IPS-NIHi11 (cell line): ENCODE measurements around the gene LGI4.

ENCODE experiments used
- DNase-seq: peaks from one replicate; pipeline ENCODE4 v3.0.0; 2012; ENCODE audit warnings: mixed read lengths, low spot score

Gene LGI4

DNA sequence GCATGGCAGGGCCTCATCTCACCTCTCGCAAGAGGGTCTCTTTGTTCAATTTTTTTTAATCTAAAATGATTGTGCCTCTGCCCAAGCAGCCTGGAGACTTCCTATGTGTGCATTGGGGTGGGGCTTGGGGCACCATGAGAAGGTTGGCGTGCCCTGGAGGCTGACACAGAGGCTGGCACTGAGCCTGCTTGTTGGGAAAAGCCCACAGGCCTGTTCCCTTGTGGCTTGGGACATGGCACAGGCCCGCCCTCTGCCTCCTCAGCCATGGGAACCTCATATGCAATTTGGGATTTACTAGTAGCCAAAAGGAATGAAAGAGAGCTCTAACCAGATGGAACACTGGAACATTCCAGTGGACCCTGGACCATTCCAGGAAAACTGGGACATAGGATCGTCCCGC, 11.3 kb downstream of the LGI4 start:
- no peak for DNase-seq

DNA sequence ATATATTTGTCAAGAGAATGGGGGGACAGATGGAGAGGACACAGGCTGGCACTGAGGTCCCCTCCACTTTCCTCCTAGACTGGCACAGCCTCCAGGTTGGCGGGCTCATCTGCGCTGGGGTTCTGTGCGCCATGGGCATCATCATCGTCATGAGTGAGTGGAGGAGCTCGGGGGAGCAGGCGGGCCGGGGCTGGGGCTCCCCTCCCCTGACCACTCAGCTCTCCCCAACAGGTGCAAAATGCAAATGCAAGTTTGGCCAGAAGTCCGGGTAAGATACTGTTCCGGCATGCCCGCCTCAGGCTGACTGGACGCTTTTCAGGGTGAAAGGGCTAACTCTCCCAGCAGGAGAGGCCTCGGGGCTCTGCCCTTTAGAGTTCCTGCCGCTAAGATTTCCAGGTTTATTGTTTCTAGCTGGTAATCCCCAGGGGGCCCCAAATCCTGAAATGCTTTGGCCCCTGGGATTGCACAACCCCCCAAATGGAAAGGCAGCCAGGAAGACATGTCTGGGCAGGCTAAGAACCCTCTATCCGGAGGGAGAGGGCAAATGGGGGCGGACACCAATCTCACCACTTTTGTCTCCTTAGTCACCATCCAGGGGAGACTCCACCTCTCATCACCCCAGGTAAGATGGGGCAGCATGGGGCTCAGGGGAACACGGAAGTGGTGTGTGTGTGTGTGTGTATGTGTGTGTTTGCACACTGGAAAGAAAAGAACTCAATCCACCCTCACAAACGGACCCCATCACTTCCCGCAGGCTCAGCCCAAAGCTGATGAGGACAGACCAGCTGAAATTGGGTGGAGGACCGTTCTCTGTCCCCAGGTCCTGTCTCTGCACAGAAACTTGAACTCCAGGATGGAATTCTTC, 11.9 kb downstream of the LGI4 start:
- no peak for DNase-seq

DNA sequence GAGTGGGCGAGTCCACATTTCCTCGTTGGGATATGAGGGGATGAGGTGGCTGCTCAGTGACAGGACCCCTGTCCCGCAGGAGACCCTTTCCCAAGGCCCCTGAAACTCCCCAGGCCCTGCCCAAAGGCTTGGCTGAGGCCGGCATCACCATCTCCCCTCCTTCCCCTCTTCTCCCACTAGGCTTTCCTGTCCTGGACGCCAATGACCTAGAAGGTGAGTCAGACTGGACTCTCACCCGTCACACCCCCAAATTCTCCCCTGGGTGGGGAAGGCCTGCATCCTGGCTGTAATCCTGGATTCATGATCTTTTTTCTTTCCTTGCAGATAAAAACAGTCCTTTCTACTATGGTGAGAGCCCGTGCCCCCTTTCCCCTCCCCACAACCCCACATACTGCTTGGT, 14.0 kb downstream of the LGI4 start:
- DNase-seq: no peak

DNA sequence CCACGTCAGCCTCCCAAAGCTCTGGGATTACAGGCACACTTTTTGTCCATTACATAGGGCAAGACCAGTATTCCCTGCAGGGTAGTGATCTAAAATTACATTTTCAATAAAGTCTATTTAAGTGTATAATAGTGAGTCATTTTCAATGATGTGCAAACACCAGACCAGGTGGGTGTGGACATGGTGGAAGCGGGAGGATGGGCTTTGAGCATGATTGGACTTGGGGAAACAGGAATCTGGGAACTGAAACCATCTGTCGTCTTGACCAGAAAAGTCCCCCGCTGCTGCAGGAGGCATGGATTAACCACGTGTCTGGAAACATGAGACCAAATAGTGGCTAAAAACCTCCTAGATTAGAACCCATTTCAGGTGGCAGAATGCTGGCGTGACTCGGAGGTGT, 14.4 kb downstream of the LGI4 start:
- no peak for DNase-seq

DNA sequence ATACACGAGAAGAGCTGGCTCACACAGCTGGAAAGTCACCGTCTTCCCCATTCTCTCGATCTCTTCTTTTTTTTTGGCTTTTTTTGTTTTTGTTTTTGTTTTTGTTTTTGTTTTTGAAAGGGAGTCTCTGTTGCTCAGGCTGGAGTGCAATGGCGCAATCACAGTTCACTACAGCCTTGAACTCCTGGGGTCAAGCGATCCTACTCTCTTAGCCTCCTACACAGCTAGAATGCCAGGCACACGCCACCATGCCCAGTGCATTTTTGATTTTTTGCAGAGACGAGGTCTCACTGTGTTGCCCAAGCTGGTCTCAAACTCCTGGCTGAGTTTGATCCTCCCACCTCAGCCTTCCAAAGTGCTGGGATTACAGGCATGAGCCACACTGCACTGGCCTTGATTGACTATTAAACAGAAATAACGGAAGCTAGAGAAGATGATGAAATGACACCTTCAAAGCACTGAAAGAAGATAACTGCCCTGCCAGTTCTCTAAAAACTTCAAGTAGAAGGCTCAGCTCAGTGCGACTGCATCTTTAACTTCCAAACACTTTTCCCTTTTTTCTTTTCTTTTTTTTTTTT, 15.2 kb downstream of the LGI4 start:
- no peak for DNase-seq

DNA sequence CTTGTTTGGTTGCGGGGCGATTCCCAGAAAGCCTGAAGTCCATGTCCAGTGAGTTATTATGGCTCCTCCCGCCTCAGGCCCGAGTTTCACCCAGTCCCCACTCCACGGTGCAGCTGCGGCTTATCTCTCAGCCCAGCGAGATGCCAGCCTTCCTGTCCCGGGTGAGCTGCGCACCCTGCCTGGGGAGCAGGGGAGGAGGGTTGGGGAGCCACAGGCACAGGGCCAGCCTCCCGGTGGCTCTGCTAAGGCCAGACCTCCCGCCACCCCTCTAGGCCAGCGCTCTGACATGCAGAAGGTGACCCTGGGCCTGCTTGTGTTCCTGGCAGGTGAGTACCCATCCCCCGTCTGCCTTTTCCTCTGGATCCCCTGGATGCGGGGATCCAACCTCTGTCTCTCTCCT, 15.8 kb downstream of the LGI4 start:
- no peak for DNase-seq

DNA sequence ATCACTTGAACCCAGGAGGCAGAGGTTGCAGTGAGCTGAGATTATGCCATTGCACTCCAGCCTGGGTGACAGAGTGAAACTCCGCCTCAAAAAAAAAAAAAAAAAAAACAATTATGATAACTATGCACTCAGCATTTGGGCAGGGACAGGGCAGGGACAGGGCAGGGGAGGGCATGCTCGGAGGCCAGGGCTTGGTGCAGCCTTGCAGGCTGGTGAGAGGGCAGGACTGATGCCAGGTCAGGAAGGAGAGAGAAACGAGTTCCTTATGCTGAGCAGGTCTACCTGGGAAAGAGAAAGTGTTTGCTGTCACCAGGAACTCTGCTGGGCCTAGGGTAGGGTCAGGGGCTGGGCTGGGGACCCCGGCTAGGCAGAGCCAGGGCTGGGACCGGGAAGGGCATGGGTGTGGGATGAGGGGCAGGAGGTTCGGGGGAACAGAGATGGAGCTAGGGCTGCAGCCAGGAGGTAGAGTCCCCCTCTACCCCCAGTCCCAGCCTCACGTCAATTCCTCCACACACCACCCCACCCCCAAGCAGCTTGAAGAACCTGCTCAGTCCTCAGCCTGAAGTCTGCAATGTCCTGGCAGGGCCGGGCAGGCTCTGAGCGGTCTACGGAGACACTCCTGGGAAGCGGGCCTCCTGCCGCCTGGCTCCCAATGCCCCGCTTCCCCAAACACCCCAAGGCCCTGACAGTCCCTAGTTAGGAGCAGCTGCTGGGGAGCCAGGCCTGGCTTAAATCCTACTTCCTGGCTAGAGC, 16.4 kb downstream of the LGI4 start:
- DNase-seq: no peak

DNA sequence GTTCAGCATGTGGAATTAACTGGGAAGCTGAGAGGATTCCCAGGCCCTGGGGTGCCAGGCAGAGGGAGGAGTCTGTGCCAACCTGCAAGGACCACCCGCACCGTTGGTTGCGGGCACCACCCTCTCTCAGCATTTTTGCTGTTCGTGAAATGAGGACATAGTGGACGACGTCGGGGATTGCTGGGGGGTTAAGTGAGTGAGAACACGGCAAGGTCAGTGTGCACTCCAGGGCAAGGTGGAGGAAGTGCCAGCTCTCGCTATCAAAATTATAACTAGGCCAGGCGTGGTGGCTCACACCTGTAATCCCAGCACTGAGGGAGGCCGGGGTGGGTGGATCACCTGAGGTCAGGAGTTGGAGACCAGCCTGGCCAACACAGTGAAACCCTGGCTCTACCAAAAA, 17.1 kb downstream of the LGI4 start:
- DNase-seq: no peak

DNA sequence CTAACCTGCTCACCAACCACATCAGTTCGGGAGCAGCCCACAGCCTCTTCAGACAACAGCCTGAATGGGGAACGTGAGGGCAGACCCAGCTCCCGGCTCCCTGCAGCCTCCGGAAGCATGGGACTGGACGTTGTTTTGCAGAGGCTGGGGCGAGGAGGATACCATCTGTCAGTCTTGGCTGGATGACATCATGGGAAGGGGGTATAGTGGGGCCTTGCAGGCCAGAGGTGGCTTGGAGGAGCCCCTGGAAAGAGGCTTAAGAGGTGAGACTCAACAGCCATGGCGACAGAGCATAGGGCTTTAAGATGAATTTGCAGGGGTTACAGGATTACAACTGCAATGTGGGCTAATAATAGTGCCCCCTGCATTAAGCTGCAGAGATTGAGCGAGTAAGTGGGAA, 17.7 kb downstream of the LGI4 start:
- no peak for DNase-seq

DNA sequence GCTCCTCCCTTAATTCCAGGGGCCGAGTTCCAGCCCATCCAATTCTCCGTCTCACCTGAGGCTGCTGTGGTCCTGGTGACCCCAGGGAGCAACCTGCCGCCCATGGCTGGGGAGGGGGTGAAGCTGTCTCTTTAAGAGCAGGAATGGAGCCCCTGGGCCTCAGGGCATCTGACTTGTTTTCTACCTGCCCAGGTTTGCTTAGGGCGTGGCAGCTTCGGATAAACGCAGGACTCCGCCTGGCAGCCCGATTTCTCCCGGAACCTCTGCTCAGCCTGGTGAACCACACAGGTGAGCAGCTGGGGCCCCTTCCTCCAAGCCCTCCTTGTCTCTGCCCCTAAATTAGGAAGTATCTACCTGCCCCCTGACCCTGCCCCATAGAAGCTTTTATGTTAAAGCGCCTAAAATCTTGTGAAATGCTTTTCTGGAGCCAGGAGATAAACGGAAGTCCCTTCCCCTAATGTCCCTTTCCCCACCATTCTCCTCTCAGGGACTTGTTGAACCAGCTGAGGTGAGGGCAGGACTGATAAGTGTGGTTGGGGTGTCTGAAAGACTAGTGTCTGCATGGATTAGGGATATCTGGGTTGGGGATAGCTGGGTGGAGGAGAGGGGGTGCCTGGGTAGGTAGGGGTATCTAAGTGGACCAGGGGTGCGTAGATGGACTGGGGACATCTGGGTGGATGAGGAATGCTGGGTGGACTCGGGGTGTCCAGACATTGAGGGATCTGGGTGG, 18.6 kb downstream of the LGI4 start:
- no peak for DNase-seq

DNA sequence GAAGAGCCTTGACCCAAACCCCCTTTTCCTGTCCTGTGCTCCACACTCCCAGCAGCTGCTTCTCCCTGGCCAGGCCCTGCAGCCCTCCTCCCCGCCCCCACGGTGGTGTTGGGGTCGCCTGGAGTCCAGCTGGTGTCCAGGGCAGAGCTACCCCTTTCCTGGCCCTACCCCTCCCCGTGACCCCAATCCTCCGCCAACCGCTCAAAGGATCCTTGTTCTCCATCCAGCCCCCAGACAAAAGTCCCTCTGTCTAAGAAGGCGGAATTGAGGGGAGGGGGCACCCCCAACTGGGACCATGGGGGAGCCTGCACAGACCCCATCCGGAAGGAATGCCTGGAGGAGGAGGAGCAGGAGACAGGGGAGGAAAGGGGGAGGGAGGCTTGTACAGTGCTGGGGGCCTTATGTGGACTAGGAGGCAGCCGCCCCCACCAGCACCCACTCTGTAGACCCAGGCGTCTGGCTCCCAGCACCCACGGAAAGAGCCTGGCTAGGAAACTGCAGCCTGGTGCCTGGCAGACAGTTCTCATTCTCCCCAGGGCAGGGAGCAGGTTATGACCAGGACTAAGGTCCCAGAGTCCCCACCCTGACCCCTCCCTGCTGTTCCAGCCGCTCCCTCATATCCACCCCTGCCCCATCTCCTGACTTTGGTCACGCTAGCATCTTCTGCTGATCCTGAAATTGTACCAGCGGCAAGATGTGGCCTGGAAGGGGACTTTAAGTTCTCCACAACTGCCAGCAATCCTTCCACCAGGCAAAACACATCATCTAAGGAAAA, 19.5 kb downstream of the LGI4 start, which contains the start of gene FXYD3:
FXYD3 (plus strand) TSS at position 647 of the 775 bp plus-strand sequence. CDS start 3,554 bp downstream, outside the sequence.
- no peak for DNase-seq

DNA sequence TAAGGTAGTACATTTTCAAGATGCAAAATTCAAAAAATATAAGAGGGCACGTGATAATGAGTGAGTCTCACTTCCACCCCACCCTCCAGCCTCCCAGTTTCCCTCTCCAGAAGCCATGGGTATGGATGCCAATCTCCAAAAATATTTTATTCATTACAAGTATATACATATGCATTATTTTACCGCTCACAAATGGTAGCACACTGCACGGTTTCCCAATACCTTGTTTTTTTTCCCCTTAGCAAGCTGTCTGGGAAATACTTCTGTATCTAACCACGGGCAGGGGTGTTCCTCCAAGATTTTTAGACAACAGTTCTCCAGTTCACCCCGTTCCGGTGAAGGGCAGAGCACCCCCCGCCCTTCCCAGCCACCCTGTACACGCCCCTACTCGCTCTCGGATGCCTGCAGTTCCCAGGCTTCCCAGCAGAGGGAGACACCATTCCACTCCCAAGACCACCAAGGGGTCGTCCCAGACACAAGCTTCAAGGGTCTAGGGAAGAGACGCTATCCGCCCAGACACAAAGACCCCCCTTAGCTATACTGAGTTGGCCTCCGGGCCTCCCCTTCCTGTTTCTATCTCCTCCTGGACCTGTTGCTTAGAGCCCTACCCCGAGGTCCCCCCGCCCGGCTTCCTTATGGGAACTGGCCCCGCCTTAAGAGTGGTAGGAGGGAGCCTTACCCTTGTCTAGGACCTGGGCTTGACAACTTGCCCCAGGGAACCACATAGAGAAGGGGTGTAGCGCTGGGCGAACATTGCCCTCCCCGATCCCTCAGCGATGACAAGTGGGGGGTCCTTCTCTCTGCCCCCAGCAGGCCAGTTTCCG, 20.3 kb downstream of the LGI4 start:
- DNase-seq: peak; percentile 92

DNA sequence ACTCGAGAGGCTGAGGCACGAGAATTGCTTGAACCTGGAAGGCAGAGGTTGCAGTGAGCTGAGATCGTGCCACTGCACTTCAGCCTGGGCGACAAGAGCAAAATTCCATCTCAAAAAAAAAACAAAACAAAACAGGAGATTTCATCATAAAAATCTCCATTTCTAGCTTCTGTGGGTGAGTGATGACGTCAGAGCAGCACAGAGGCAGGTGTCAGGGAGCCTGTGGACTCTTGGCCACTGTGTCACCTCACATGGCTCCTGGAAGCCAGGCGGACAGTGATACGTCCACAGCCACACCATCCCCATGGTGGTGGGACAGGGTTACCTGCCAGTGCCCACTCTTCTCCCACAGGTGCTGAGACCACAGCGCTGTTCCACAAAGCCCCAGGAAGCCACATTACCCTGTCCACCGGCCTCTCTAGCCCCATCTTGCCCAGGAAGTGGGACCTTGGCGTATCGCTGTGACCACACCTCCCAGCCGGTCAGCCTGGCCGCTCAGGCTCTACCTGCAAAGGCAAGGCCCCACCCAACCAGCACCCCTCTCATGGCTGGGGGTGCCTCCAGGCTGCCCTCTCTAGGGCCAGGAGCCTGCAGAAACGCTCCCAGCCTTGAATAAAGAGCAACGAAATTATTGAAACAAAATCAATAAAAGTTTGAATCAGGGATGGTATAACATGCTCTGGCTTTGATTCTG, 21.7 kb downstream of the LGI4 start:
- no peak for DNase-seq

DNA sequence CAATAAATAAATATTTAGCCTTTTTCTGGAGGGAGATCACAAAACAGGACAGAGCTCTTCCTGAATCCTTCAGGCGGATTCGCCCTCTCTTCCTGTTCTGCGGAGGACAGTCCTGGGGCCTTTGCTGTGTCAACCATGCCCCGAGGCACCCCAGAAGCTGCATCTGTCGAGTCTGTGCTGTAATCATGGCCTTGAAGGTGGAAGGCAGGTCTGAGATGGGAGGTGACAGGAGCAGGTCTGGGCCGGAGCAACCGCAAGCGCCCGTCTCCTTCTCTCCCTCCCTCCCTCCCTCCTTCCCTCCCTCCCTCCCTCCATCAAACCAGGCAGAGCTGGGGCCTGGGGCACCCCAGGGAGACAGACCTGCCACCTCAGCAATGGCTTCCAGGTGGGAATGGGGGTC, 23.9 kb downstream of the LGI4 start:
- DNase-seq: no peak

DNA sequence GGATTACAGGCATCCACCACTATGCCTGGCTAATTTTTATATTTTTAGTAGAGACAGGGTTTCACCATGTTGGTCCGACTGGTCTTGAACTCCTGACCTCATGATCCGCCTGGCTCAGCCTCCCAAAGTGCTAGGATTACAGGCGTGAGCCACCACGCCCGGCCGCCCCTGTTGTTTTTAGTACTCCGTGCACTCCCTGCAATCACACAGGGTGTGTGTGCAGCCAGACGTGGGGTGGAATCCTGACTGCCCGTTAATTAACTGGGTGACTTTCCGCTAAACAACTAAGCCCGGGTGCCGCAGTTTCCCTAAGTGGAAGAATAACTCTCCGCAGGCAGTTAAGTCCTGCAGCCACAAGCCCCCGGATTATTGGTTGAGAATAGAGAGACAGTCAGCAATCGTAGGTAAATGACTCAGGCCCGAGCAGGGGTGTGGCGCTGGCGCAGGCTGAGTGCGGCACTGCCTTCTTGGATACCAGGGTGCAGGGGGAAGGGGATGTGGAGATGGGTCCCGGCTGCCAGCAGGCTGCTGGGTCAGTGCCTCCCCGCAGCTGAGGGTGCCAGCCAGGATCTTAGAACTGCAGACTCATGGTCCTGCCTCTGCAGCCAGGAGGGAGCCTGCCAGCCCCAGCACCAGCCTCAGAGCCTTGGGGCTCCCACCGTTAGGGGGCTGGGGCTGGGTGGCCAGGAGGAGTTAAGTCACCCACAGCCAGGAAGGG, 25.3 kb downstream of the LGI4 start:
- DNase-seq: no peak

DNA sequence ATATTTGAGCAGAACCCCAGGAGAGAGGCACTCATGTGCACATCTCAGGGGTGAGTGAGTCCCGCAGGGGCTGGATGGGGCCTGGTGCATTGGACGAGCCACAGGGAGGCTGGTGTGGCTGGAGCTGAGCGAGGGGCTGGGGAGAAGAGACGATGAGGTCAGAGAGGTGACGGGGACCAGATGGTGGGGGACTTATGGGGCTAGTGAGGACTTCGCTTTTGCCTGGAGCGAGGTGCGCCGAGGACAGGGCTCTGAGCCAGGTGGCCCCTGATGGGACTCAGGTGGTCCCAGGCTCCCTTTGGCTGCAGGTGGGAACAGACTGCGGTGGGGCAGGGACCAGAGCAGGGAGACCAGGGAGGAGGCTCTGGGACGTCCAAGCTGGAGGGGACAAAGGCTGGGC, 26.1 kb downstream of the LGI4 start:
- DNase-seq: no peak

DNA sequence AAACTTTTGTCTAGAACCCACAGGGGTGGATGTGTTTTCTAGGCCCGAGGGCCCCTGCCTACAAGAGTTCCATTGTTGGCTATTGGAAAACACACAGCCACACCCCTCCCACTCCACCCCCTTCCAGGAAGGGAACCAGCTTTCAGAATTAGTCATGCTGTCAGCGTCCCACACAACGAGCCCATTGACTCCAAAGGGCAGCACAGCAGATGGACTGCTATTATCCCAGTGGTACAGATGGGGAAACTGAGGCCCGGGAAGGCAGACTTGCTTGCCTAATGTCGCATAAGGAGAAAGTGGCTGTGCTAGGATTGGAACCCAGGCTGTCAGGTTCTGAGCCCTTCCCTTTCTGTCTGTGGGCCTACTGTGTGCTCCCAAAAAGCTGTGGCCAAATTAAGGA, 27.3 kb downstream of the LGI4 start:
- no peak for DNase-seq

DNA sequence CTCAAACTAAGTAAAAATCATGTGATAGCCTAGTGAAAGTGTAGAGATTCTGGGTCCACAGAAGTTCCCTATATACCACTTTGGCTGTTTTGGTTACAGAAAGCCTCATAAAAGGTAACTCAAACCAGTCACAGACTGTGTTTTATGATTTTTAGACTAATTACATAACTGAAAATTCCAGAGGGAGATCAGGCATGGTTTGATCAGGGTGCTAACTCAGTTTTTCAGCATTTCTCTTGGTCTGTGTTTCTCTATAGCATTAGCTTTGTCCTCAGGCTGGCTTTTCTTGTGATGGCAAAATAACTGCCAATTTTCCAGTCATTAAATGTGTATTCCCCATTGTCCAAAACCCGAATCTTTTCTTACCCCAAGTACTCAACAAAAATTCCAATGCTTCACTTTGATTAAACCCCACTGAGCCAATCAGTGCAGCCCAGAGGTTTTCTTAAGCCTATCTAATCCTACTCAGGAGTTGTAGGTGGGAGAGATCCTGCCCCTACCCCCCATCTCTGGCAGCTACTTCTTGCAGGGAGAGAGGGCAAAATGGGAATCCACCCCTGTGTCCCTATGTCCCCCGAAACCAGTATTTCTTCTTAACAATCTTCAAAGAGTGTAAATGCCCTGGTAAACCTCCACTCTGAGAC, 27.8 kb downstream of the LGI4 start:
- no peak for DNase-seq

DNA sequence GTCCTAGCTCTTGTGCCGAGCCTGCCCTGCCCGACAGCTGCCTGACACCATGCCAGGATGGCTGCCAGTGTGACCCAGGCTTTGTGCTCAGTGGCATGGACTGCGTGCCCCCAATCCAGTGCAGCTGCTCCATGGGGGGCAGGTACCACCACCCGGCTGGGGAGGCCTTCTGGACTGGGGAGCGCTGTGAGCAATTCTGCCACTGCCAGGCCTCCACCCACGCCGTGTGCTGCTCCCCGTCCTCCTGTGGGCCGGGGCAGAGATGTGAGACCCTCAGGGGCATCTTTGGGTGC, 28.6 kb downstream of the LGI4 start:
- DNase-seq: no peak
